ENCODE results near the gene CRX.
"Not testable (repeated sequence)": the region's sequence is repeated elsewhere in the genome, so short reads cannot be mapped to it uniquely, and the experiment has no call there.

The CRX gene

GRCh38 chr19:47804451-47804850 is 17.3 kb upstream of the CRX start, which contains the start of gene TPRX1:
Gene TPRX1 (minus strand): TSS chr19:47804551. CDS start chr19:47804539, 12 bp downstream.
- not testable (repeated sequence) for DNase-seq

- DNase-seq: no peak
These were observed 16.4 kb upstream of the CRX start for GRCh38 chr19:47805313-47805712.

GRCh38 chr19:47806435-47806834 is 15.3 kb upstream of the CRX start:
- no peak for DNase-seq

- DNase-seq: peak; percentile 8 to 12
These were observed 8.3 kb upstream of the CRX start for GRCh38 chr19:47813304-47813994.

GRCh38 chr19:47813995-47814328 is 7.8 kb upstream of the CRX start:
- DNase-seq: no peak

- DNase-seq: not testable (repeated sequence)
These were observed 5.5 kb upstream of the CRX start for GRCh38 chr19:47816270-47816669.

- not testable (repeated sequence) for DNase-seq
These were observed 3.5 kb upstream of the CRX start for GRCh38 chr19:47818221-47818620.

GRCh38 chr19:47819858-47820257 is 1.9 kb upstream of the CRX start:
- no peak for DNase-seq

- no peak for DNase-seq
These were observed 1.3 kb upstream of the CRX start for GRCh38 chr19:47820410-47820809.

- no peak for DNase-seq
These were observed 2.7 kb downstream of the CRX start for GRCh38 chr19:47824396-47824795.

GRCh38 chr19:47826800-47827199 is 5.1 kb downstream of the CRX start:
- no peak for DNase-seq

GRCh38 chr19:47832723-47833122 is 11.0 kb downstream of the CRX start:
- no peak for DNase-seq

- no peak for DNase-seq
These were observed 14.3 kb downstream of the CRX start for GRCh38 chr19:47836038-47836437.

GRCh38 chr19:47839411-47839810 is 17.7 kb downstream of the CRX start:
- DNase-seq: no peak

- DNase-seq: no peak
These were observed 18.2 kb downstream of the CRX start for GRCh38 chr19:47839913-47840312.

GRCh38 chr19:47842941-47843340 is 21.2 kb downstream of the CRX start:
- DNase-seq: no peak

GRCh38 chr19:47848425-47848822 is 26.7 kb downstream of the CRX start:
- no peak for DNase-seq

- no peak for DNase-seq
These were observed 27.2 kb downstream of the CRX start for GRCh38 chr19:47848823-47849473.

- DNase-seq: no peak
These were observed 31.3 kb downstream of the CRX start for GRCh38 chr19:47853003-47853402.

- DNase-seq: no peak
These were observed 32.7 kb downstream of the CRX start for GRCh38 chr19:47854459-47854858.

- not testable (repeated sequence) for DNase-seq
These were observed 36.5 kb downstream of the CRX start for GRCh38 chr19:47858231-47858630.

- DNase-seq: not testable (repeated sequence)
These were observed 37.0 kb downstream of the CRX start, which contains the start of gene TPRX2 for GRCh38 chr19:47858646-47859285. Gene TPRX2 (plus strand): TSS chr19:47859235. CDS start chr19:47859247, 12 bp downstream.

- not testable (repeated sequence) for DNase-seq
These were observed 38.1 kb downstream of the CRX start for GRCh38 chr19:47859838-47860237.

Data from NCI-H187 (cell line).